PC-3 (cell line): ENCODE measurements around the gene ADCK2.

ENCODE experiments used
- EZH2 ChIP-seq: fragments of 300-600 bp; sonication (generic); IDR thresholded peaks from one replicate; pipeline ENCODE4 v1.6.1; 2017; ENCODE audit warnings: antibody characterized with exemption, mild to moderate bottlenecking, low read length; ENCODE audit not compliant: unreplicated experiment
- EZH2phosphoT487 ChIP-seq: fragments of 300-600 bp; sonication (generic); IDR thresholded peaks from 2 replicates; pipeline ENCODE4 v1.6.1; 2018; ENCODE audit warnings: mild to moderate bottlenecking, antibody characterized with exemption, low read length, borderline replicate concordance
- TF ChIP-seq, protein P1 (sequence below): fragments of 300-600 bp; sonication (generic); conservative IDR thresholded peaks from 2 replicates; pipeline ENCODE4 v1.5.1; 2017; ENCODE audit warnings: antibody characterized with exemption, low read depth, mild to moderate bottlenecking, low read length

DNA sequence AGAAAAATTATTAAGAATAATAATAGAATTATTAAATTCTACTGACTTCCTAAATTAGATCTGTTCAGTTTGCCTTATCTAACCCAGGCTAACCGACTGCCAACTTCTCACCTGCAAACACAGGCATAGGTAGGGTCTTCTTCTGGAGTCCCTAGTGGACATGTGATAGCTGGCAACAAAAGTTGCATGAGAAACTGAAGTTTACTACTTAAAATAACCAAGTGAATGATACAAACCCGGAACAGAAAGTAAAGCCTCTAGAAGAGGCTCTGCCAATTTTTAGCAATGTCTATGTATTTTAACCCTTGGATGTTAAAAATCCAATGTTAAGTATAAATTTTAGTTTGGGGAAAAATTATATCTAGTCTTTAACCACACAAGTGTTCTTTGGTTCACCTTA, 61.4 kb downstream of the ADCK2 start:
- TF ChIP-seq, protein P1, sequence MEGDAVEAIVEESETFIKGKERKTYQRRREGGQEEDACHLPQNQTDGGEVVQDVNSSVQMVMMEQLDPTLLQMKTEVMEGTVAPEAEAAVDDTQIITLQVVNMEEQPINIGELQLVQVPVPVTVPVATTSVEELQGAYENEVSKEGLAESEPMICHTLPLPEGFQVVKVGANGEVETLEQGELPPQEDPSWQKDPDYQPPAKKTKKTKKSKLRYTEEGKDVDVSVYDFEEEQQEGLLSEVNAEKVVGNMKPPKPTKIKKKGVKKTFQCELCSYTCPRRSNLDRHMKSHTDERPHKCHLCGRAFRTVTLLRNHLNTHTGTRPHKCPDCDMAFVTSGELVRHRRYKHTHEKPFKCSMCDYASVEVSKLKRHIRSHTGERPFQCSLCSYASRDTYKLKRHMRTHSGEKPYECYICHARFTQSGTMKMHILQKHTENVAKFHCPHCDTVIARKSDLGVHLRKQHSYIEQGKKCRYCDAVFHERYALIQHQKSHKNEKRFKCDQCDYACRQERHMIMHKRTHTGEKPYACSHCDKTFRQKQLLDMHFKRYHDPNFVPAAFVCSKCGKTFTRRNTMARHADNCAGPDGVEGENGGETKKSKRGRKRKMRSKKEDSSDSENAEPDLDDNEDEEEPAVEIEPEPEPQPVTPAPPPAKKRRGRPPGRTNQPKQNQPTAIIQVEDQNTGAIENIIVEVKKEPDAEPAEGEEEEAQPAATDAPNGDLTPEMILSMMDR = no peak
- TF ChIP-seq EZH2phosphoT487 = no peak
- TF ChIP-seq EZH2 = no peak
